PC-3 (cell line): ENCODE results near the gene TASL. TPM values are rescaled to one million over a fixed set of nuclear protein-coding genes. Genes with fewer than 3 reads are reported as not detected.

ENCODE experiments used
- ATAC-seq: fragments of 200-7000 bp; cut with Tn5 transposase; 2 replicates; pipeline ENCODE4 v1.9.1; 2020; ENCODE audit warnings: mild to moderate bottlenecking, moderate library complexity
- BruUV-seq: library from RNA; stranded (reverse); fragments of 400-500 nt; replicated peaks from 2 replicates; lab custom pipeline; 2021; lab: Mats Ljungman, UMichigan
- CTCF ChIA-PET: fragments of 300-600 bp; sonication (Branson Sonifier 250); formaldehyde crosslinking; loops from one replicate; lab custom pipeline; 2022; ENCODE audit warnings: antibody characterized with exemption; lab: Charles Lee
- POLR2A ChIA-PET: fragments of 300-600 bp; sonication (Branson Sonifier 250); formaldehyde crosslinking; loops from one replicate; lab custom pipeline; 2022; ENCODE audit warnings: antibody characterized with exemption; ENCODE audit not compliant: unreplicated experiment; lab: Charles Lee
- DNase-seq: peaks from one replicate; pipeline ENCODE4 v3.0.0-alpha.2; 2015
- H2AFZ ChIP-seq: fragments of 300-600 bp; sonication (generic); 2 replicates; pipeline ENCODE4 v1.6.0; 2016; ENCODE audit warnings: antibody characterized with exemption, low read length
- H3F3A ChIP-seq: fragments of 300-600 bp; sonication (generic); one replicate; pipeline ENCODE4 v1.6.0; 2017; ENCODE audit warnings: antibody characterized with exemption, low read length, control low read depth, mild to moderate bottlenecking; ENCODE audit not compliant: unreplicated experiment
- H3K27ac ChIP-seq: fragments of 300-600 bp; sonication (generic); 2 replicates; pipeline ENCODE4 v1.5.1; 2016; ENCODE audit warnings: mild to moderate bottlenecking, low read length
- H3K27me3 ChIP-seq: fragments of 300-600 bp; sonication (generic); 2 replicates; pipeline ENCODE4 v1.6.1; 2016; ENCODE audit warnings: low read length, mixed read lengths
- H3K36me3 ChIP-seq: fragments of 300-600 bp; sonication (generic); 2 replicates; pipeline ENCODE4 v1.6.1; 2016; ENCODE audit warnings: low read depth, mixed run types, low read length, mixed read lengths
- H3K4me1 ChIP-seq: fragments of 300-600 bp; sonication (generic); 2 replicates; pipeline ENCODE4 v1.5.1; 2016; ENCODE audit warnings: low read length; ENCODE audit not compliant: insufficient read depth
- H3K4me2 ChIP-seq: fragments of 300-600 bp; sonication (generic); 2 replicates; pipeline ENCODE4 v1.6.0; 2016; ENCODE audit warnings: low read length
- H3K4me3 ChIP-seq: fragments of 300-600 bp; sonication (generic); 2 replicates; pipeline ENCODE4 v1.5.1; 2016; ENCODE audit warnings: mild to moderate bottlenecking, low read length, mixed read lengths
- H3K79me2 ChIP-seq: fragments of 300-600 bp; sonication (generic); 2 replicates; pipeline ENCODE4 v1.6.1; 2017; ENCODE audit warnings: low read length, mixed read lengths
- H3K9ac ChIP-seq: fragments of 300-600 bp; sonication (generic); 2 replicates; pipeline ENCODE4 v1.6.0; 2016; ENCODE audit warnings: mild to moderate bottlenecking, low read length
- H3K9me2 ChIP-seq: fragments of 300-600 bp; sonication (generic); replicated peaks from 2 replicates; pipeline ENCODE4 v1.6.1; 2016; ENCODE audit warnings: mixed run types, low read length, mixed read lengths
- H3K9me3 ChIP-seq: fragments of 300-600 bp; sonication (generic); 2 replicates; pipeline ENCODE4 v1.6.1; 2016; ENCODE audit warnings: low read length, mixed read lengths
- H4K20me1 ChIP-seq: fragments of 300-600 bp; sonication (generic); 2 replicates; pipeline ENCODE4 v1.6.1; 2016; ENCODE audit warnings: low read length, mixed read lengths
- CTCF ChIP-seq: fragments of 300-600 bp; sonication (generic); conservative IDR thresholded peaks from 2 replicates; pipeline ENCODE4 v1.5.1; 2017; ENCODE audit warnings: antibody characterized with exemption, low read depth, mild to moderate bottlenecking, low read length
- EZH2 ChIP-seq: fragments of 300-600 bp; sonication (generic); IDR thresholded peaks from one replicate; pipeline ENCODE4 v1.6.1; 2017; ENCODE audit warnings: antibody characterized with exemption, mild to moderate bottlenecking, low read length; ENCODE audit not compliant: unreplicated experiment
- EZH2phosphoT487 ChIP-seq: fragments of 300-600 bp; sonication (generic); IDR thresholded peaks from 2 replicates; pipeline ENCODE4 v1.6.1; 2018; ENCODE audit warnings: mild to moderate bottlenecking, antibody characterized with exemption, low read length, borderline replicate concordance
- intact Hi-C: fragments of 100-400 bp; cut with micrococcal nuclease; formaldehyde crosslinking; loops from 2 replicates; pipeline ENCODE4 v1.9.0; 2023
- total RNA-seq: library from RNA; depleted of rRNA; stranded (reverse); fragments of >200 nt; gene quantifications from 2 replicates; pipeline ENCODE4 v1.2.3, GENCODE V29; 2014

The TASL gene
- total RNA-seq, 1 experiment from 2014 or later, result not detected

- Histone ChIP-seq H4K20me1 (no peaks in the 10 kb centered on the region), H3K9me3 (no peaks in the 10 kb centered on the region), H3K4me3 (no peak overlapping the region), H3K4me1 (no peaks in the 10 kb centered on the region), H2AFZ (no peak overlapping the region), H3K36me3 (no peaks in the 10 kb centered on the region), H3F3A (no peaks in the 10 kb centered on the region), H3K9ac (no peak overlapping the region), H3K4me2 (no peak overlapping the region), H3K79me2 (no peaks in the 10 kb centered on the region), H3K27ac (no peak overlapping the region), H3K27me3 (no peaks in the 10 kb centered on the region), H3K9me2 (no peaks in the 10 kb centered on the region)
- intact Hi-C loops, result no loop called here
- no peak for TF ChIP-seq EZH2
- BruUV-seq, result no TSS peak
- ATAC-seq (no peak), DNase-seq (peak; percentile 20)
- POLR2A ChIA-PET, result no interaction called here
- CTCF ChIA-PET, result no interaction called here
Measured at GRCh38 chrX:30533266-30533665, 44.3 kb downstream of the TASL start.

- no peaks in the 10 kb centered on the region for H3F3A ChIP-seq
- no peak overlapping the region for H3K4me2 ChIP-seq
- ATAC-seq (no peak), DNase-seq (peak; percentile 29)
- CTCF ChIA-PET, result no interaction called here
- BruUV-seq, result no TSS peak
- no peak overlapping the region for H3K27ac ChIP-seq
- no peaks in the 10 kb centered on the region for H3K36me3 ChIP-seq
- no peaks in the 10 kb centered on the region for H3K9me2 ChIP-seq
- no peaks in the 10 kb centered on the region for H3K4me1 ChIP-seq
- H2AFZ ChIP-seq, result no peak overlapping the region
- intact Hi-C loops, result no loop called here
- POLR2A ChIA-PET, result no interaction called here
- no peaks in the 10 kb centered on the region for H3K27me3 ChIP-seq
- no peak overlapping the region for H3K4me3 ChIP-seq
- no peaks in the 10 kb centered on the region for H3K9me3 ChIP-seq
- no peak for TF ChIP-seq EZH2
- TF ChIP-seq CTCF, result no peak
- no peak for TF ChIP-seq EZH2phosphoT487
- H3K79me2 ChIP-seq, result no peaks in the 10 kb centered on the region
- H4K20me1 ChIP-seq, result no peaks in the 10 kb centered on the region
- H3K9ac ChIP-seq, result no peak overlapping the region
Measured at GRCh38 chrX:30530606-30531005, 47.0 kb downstream of the TASL start.

GRCh38 chrX:30525732-30526131 is 51.8 kb downstream of the TASL start:
- no peak overlapping the region for H2AFZ ChIP-seq

More at GRCh38 chrX:30525732-30526131, 51.8 kb downstream of the TASL start:
- no peak overlapping the region for H3K4me3 ChIP-seq
- H3K9ac ChIP-seq, result no peak overlapping the region
- no peaks in the 10 kb centered on the region for H3K27me3 ChIP-seq
- TF ChIP-seq CTCF, result no peak
- TF ChIP-seq EZH2phosphoT487, result no peak
- H3K9me2 ChIP-seq, result no peaks in the 10 kb centered on the region
- no peak overlapping the region for H3K27ac ChIP-seq
- intact Hi-C loops, result no loop called here
- no peak for ATAC-seq
- H3F3A ChIP-seq, result no peaks in the 10 kb centered on the region
- BruUV-seq, result no TSS peak
- ChIA-PET POLR2A (no interaction called here), CTCF (no interaction called here)
- no peaks in the 10 kb centered on the region for H3K9me3 ChIP-seq
- H3K79me2 ChIP-seq, result no peaks in the 10 kb centered on the region
- no peak for DNase-seq
- no peak overlapping the region for H3K4me2 ChIP-seq
- H3K4me1 ChIP-seq, result no peaks in the 10 kb centered on the region
- no peaks in the 10 kb centered on the region for H4K20me1 ChIP-seq
- no peaks in the 10 kb centered on the region for H3K36me3 ChIP-seq
